ENCODE measurements around the gene LUC7L.
"Not testable (repeated sequence)": the region's sequence is repeated elsewhere in the genome, so short reads cannot be mapped to it uniquely, and the experiment has no call there.

The LUC7L gene

DNA sequence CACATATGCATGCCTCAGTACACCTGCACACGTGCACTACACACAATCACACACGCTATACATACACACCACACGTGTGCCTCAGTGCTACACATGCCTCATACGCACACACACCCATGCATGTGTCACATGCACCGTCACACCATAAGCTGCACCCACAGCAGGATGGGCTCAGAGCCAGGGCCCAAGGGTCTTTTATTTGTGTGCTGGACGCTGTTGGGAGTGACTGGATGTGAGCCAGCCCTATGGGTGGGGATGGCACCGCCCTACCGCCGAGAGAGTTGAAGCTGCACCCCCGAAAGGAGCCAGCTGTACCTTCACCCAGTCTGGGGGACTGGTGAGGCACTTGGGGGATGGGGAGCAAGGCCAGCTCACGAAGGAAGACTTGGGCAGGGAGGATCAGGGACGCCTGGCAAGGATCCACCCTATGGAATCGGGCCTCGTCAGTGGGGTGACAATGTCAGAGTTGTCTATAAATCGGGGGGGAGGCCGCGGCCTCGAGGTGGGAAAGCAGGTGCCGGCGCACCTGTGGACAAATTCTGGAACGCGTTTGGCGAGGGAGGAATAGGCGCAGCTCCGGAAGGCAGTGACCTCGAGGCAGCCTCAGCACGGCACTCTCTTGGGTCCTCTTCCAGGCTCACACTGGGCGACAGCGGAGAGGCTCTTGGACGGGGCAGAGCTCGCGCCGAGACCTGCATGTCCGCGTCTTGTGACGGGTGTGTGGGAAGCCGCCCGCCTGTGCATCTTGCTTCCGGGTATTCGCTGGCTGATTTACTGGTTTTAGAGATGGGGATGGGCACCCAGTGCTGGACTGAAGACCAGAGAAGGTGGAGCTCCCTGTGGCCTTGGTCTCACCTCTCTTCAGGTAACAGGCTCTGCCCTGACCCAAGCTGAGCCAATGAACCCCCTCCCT, 39.1 kb upstream of the LUC7L start:
- TF ChIP-seq EZH2phosphoT487 (IDR thresholded peaks at IDR 0.05; ENCODE audit: low read depth): no peak
- TF ChIP-seq, protein P1, sequence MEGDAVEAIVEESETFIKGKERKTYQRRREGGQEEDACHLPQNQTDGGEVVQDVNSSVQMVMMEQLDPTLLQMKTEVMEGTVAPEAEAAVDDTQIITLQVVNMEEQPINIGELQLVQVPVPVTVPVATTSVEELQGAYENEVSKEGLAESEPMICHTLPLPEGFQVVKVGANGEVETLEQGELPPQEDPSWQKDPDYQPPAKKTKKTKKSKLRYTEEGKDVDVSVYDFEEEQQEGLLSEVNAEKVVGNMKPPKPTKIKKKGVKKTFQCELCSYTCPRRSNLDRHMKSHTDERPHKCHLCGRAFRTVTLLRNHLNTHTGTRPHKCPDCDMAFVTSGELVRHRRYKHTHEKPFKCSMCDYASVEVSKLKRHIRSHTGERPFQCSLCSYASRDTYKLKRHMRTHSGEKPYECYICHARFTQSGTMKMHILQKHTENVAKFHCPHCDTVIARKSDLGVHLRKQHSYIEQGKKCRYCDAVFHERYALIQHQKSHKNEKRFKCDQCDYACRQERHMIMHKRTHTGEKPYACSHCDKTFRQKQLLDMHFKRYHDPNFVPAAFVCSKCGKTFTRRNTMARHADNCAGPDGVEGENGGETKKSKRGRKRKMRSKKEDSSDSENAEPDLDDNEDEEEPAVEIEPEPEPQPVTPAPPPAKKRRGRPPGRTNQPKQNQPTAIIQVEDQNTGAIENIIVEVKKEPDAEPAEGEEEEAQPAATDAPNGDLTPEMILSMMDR (IDR thresholded peaks at IDR 0.05; ENCODE audit: low read depth, low read length): no peak
- Histone ChIP-seq H3K27ac (ENCODE audit: low read length) (no peak overlapping the region), H3K4me3 (ENCODE audit: low read length) (no peak overlapping the region), H4K20me1 (ENCODE audit: insufficient read depth, low read length) (no peaks in the 10 kb centered on the region), H3K27me3 (ENCODE audit: low read depth, low read length) (no peaks in the 10 kb centered on the region), H3K36me3 (replicated peaks; ENCODE audit: low read depth, low read length) (no peaks in the 10 kb centered on the region), H3K9me3 (ENCODE audit: insufficient read depth, low read length) (no peaks in the 10 kb centered on the region), H3K79me2 (ENCODE audit: low read length) (no peaks in the 10 kb centered on the region), H3K4me1 (ENCODE audit: low read length) (peaks cover 3% of the 10 kb centered on the region; the same call in 1 of the 2 replicates), H3K9ac (ENCODE audit: low read length) (no peak overlapping the region), H2AFZ (ENCODE audit: low read depth, low read length) (no peak overlapping the region), H3K4me2 (ENCODE audit: low read length) (no peak overlapping the region)

DNA sequence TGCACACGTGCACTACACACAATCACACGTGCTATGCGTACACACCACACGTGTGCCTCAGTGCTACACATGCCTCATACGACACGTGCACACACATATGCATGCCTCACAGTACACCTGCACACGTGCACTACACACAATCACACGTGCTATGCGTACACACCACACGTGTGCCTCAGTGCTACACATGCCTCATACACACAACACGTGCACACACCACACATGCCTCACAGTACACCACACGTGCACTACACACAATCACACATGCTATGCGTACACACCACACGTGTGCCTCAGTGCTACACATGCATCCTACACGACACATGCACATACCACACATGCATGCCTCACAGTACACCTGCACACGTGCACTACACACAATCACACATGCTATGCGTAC, 38.3 kb upstream of the LUC7L start:
- H2AFZ ChIP-seq (ENCODE audit: low read depth, low read length); H3K36me3 ChIP-seq (replicated peaks; ENCODE audit: low read depth, low read length); H3K4me1 ChIP-seq (ENCODE audit: low read length); H3K79me2 ChIP-seq (ENCODE audit: low read length); H3K9ac ChIP-seq (ENCODE audit: low read length); H3K4me3 ChIP-seq (ENCODE audit: low read length); H3K27me3 ChIP-seq (ENCODE audit: low read depth, low read length); H3K27ac ChIP-seq (ENCODE audit: low read length); H3K9me3 ChIP-seq (ENCODE audit: insufficient read depth, low read length); H4K20me1 ChIP-seq (ENCODE audit: insufficient read depth, low read length); H3K4me2 ChIP-seq (ENCODE audit: low read length): not testable (repeated sequence)

DNA sequence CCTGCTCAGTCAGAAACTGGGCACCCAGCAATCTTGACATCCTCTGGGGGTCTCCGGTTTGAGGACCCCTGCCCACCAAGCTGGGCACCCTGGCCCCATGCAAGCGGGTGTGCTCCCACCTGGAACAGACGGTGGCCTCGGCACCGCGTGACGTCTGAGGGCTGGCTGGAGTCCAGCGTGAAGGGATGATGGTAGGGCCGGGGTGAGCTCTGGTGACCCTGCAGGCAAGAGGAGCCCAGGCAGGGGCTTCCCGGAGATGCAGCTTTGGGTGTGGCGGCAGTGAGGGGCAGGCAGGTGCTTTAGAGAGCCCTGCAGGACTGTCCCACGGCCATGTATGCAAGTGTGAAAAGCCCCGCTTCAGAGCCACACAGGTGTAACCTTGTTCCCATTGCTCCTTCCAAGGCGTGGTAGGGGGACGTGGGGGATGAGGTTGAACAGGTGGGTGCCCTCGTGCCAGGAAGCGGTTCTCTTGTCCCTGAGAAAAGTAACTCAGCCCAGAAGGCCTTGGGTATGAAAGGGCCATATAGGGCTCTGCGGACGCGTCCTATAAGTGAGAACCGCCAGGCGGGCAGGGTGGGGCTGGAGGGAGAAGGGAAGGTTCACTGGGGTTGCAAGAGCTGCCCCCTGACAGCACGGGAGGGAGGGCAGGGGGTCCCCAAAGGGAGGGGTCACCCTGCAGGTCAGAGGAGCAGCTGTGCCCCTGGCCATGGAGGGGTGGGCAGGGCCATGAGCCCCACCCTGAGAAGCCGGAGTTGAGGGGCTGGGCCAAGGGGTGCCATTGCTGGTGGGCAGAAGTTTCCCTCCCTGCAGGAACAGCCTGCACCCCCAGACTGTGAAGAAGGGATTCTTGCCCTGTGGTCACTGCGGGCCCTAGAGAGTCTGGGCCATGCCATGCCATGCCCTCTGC, 37.3 kb upstream of the LUC7L start:
- Histone ChIP-seq H3K4me2 (ENCODE audit: low read length) (no peak overlapping the region), H4K20me1 (ENCODE audit: insufficient read depth, low read length) (no peaks in the 10 kb centered on the region), H3K9me3 (ENCODE audit: insufficient read depth, low read length) (no peaks in the 10 kb centered on the region), H3K27me3 (ENCODE audit: low read depth, low read length) (no peaks in the 10 kb centered on the region), H3K9ac (ENCODE audit: low read length) (no peak overlapping the region), H3K27ac (ENCODE audit: low read length) (no peak overlapping the region), H3K36me3 (replicated peaks; ENCODE audit: low read depth, low read length) (no peaks in the 10 kb centered on the region), H3K4me1 (ENCODE audit: low read length) (peaks cover 11% of the 10 kb centered on the region), H3K79me2 (ENCODE audit: low read length) (no peaks in the 10 kb centered on the region), H2AFZ (ENCODE audit: low read depth, low read length) (no peak overlapping the region), H3K4me3 (ENCODE audit: low read length) (no peak overlapping the region)
- no peak for TF ChIP-seq EZH2phosphoT487 (IDR thresholded peaks at IDR 0.05; ENCODE audit: low read depth)
- TF ChIP-seq, protein P1 (IDR thresholded peaks at IDR 0.05; ENCODE audit: low read depth, low read length): no peak

DNA sequence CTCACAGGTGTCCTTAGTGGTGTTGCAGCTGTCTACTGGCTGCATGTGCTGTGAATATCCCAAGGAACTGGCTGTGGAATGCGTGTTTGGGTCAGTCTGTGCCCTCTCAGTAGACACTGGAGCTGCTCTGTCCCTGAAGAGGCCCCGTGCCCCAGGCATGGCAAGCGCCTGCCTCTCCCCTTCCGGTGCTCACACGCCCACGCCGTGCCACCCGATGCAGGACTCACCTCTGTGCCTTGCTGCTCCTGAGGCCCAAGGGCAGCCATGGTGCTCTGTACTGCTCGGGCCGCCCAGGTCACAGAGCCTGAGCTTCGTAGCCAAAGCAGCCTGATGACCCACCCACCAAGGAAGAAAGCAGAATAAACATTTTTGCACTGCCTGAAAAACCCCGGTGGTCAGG, 36.5 kb upstream of the LUC7L start:
- Histone ChIP-seq H3K9ac (ENCODE audit: low read length) (no peak overlapping the region), H3K4me2 (ENCODE audit: low read length) (no peak overlapping the region), H3K4me1 (ENCODE audit: low read length) (peaks cover 19% of the 10 kb centered on the region), H3K4me3 (ENCODE audit: low read length) (no peak overlapping the region), H3K36me3 (replicated peaks; ENCODE audit: low read depth, low read length) (no peaks in the 10 kb centered on the region), H2AFZ (ENCODE audit: low read depth, low read length) (no peak overlapping the region), H3K9me3 (ENCODE audit: insufficient read depth, low read length) (no peaks in the 10 kb centered on the region), H3K79me2 (ENCODE audit: low read length) (no peaks in the 10 kb centered on the region), H4K20me1 (ENCODE audit: insufficient read depth, low read length) (no peaks in the 10 kb centered on the region), H3K27ac (ENCODE audit: low read length) (no peak overlapping the region), H3K27me3 (ENCODE audit: low read depth, low read length) (no peaks in the 10 kb centered on the region)
- TF ChIP-seq, protein P1 (IDR thresholded peaks at IDR 0.05; ENCODE audit: low read depth, low read length): no peak
- TF ChIP-seq EZH2phosphoT487 (IDR thresholded peaks at IDR 0.05; ENCODE audit: low read depth): no peak
